Measurements from ENCODE around the gene EML6. TPM values are rescaled to one million over a fixed set of nuclear protein-coding genes. Genes with fewer than 3 reads are reported as not detected.
A peak's percentile ranks its signal among the peaks of the same experiment; 100 is the strongest.

Gene EML6
- total RNA-seq, 4 donors from 2014 or later, result 0.63 to 9.0 (median 1.2) TPM

DNA sequence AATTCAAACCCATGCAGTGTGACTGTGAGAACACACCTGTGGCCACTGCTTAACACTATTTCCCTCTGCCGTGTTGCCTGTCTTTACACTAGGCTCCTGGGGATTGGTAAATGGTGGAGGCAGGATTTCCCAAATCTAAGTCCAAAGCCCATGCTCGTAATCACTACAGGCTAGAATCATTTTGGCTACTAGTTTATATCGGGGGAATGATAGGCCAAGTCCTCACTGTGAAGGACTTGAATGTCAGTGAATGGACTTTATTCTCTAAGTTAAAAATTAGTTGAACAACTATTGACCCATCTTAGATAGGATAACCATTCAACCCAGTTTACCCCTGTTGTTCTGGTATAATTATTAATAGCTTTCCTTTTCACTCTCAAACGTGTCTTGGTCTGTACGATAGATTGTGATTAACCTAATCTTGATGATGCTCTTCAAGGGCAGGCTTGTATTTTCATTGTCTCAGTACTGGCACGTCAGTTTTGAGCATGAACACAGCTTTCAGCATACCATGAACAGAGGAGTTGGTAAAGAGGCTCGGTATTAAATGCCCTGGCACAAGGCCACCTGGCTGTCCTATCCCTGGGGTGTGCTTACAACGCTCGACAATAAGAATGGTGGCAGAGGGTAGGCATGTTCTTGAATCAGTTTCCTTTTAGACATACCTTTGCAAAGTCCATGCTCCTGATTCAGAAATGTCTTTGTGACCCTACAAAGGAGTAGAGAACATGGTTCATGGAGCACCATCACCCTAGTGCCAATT, 177.9 kb downstream of the EML6 start:
- no peak for DNase-seq (ENCODE audit: low spot score)

DNA sequence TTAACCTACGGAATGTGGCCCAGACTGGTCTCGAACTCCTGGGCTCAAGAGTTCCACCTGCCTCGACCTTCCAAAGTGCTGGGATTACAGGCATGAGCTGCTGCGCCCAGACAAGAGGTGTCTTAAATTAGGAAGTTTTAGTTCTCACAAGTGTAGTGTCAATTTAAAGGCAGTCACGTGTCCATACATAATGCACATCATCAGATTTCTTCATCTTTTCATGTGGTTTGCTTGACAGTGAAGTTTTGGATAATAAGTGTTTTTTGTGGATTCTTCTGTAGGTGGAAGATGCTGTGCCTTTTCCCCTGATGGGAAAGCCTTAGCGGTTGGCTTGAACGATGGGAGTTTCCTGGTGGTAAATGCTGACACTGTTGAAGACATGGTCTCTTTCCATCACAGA, 179.3 kb downstream of the EML6 start:
- ATAC-seq (ENCODE audit: low FRiP score) (no peak), DNase-seq (ENCODE audit: low spot score) (no peak)
- no peak for TF ChIP-seq CTCF (IDR thresholded peaks at IDR 0.05)

More for the DNA sequence above, 177.9 kb downstream of the EML6 start:
- no peak for TF ChIP-seq CTCF (IDR thresholded peaks at IDR 0.05)
- no peak for ATAC-seq (ENCODE audit: low FRiP score)

DNA sequence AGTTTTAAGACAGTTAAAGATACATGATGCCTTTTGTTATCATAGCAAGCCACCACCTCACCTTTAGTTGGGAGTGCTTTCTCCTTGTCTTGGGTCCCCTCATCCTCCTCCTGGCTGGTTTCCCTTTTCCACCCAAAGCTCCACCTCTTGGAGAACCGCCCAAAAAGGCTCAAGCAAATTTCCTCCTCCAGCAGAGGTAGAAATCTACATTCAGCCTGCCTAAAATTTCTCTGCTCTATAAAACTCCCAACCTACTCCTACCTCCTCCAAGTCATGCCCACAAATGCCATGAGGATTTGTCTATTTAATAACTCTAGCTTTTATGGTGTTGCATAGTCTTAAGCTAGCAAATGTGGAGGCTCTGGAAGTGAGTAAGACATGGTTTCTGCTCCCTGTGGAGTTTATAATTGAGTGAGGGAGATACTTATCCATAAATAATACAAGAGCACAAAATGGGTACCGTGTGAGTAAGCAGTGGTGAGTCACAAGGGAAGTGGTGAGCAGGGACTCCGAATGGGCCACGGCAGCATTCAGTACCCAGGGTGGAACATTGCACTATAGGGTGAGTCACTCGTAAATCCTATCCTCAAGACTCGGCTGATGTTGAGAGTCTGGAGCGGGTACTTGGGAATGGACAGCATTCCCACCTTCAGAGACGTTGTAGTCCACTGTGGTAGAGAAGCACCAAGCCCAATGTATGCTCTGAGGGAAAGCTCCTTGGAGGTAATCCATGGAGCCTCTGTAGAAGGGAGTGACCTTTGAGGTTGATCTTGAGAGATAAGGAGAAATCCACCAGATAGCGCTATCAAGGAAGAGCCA, 180.5 kb downstream of the EML6 start:
- TF ChIP-seq CTCF (IDR thresholded peaks at IDR 0.05), result no peak
- DNase-seq (ENCODE audit: low spot score) (no peak), ATAC-seq (ENCODE audit: low FRiP score) (peak; percentile 84)

- ATAC-seq (ENCODE audit: low FRiP score) (no peak), DNase-seq (ENCODE audit: low spot score) (no peak)
- TF ChIP-seq CTCF (IDR thresholded peaks at IDR 0.05), result no peak
Measured at GRCh38 chr2:54904836-54905235, 181.4 kb downstream of the EML6 start.

GRCh38 chr2:54906716-54907115, 183.3 kb downstream of the EML6 start:
- no peak for DNase-seq (ENCODE audit: low spot score)
- no peak for ATAC-seq (ENCODE audit: low FRiP score)
- TF ChIP-seq CTCF (IDR thresholded peaks at IDR 0.05), result no peak

GRCh38 chr2:54907663-54908062, 184.2 kb downstream of the EML6 start:
- TF ChIP-seq CTCF (IDR thresholded peaks at IDR 0.05), result no peak
- no peak for ATAC-seq (ENCODE audit: low FRiP score)
- DNase-seq (ENCODE audit: low spot score), result no peak
